Right renal cortex interstitium (tissue), 3 donors: ENCODE measurements around the gene LRRC71. TPM values are rescaled to one million over a fixed set of nuclear protein-coding genes. Genes with fewer than 3 reads are reported as not detected.
A peak's percentile ranks its signal among the peaks of the same experiment; 100 is the strongest.

Experiments
- DNase-seq, 3 donors: peaks; one replicate each; pipeline ENCODE4 v3.0.0-alpha.2; 2013; ENCODE audit warnings: low read depth in 3 of 3, low spot score in 2 of 3
- polyA plus RNA-seq, 3 donors: library from polyadenylated mRNA; unstranded; fragments of 120-200 nt; gene quantifications; one replicate each; pipeline ENCODE4 v1.2.1, GENCODE V29; 2013; ENCODE audit not compliant: insufficient read length in 3 of 3

LRRC71 gene
- polyA plus RNA-seq, result under 1 TPM; 0.26 to 0.40 (median 0.35) TPM

DNA sequence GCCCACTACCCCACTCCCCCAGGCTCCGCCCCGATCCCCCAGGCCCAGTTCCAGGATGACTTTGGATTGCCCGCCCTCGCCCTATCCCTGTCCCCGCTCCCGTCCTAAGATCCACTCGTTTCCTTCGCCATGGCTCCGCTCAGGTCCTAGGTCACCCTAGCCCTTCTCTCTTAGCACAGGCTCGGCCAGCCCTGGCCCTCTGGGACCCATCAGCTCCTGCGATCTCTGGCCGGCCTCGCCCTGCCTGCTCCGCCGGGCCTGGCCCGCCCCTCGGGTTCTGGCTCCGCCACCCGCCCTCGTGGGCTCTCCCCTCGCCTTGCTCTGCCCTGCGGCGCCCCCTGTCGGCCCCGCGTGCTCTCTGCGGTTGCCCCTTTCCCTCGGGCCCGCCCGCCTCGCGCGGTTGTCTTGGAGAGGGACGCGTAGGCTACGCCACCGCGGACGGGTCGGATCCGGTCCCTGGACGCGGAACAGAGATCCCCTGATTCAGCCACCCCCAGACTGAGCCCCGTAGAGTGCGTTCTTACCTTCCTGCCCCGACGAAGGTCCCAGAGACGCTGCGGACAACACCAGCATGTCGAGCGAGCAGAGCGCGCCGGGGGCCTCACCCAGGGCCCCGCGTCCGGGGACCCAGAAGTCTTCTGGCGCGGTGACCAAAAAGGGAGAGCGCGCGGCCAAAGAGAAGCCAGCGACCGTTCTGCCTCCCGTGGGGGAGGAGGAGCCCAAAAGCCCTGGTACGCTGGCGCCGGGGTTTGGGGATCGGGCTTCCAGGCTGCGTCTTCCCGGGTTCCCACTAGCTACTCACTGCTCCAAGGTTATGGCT lies at the start of gene LRRC71:
Gene LRRC71, plus strand, starts transcription at position 400 of the 820 bp plus-strand sequence. Its CDS starts 172 bp downstream, at position 572.
- DNase-seq, result peak in 2 of 3 donors; percentile 59 to 72

DNA sequence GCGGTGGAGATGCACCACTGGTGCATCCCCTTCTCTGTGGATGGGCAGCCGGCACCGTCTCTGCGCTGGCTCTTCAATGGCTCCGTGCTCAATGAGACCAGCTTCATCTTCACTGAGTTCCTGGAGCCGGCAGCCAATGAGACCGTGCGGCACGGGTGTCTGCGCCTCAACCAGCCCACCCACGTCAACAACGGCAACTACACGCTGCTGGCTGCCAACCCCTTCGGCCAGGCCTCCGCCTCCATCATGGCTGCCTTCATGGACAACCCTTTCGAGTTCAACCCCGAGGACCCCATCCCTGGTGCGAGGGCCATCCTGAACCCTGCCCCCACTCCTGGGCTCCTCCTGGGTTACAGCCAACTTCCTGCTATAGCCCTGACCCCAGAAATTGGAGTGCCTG lies 46.8 kb upstream of the LRRC71 start:
- DNase-seq, result no peak

DNA sequence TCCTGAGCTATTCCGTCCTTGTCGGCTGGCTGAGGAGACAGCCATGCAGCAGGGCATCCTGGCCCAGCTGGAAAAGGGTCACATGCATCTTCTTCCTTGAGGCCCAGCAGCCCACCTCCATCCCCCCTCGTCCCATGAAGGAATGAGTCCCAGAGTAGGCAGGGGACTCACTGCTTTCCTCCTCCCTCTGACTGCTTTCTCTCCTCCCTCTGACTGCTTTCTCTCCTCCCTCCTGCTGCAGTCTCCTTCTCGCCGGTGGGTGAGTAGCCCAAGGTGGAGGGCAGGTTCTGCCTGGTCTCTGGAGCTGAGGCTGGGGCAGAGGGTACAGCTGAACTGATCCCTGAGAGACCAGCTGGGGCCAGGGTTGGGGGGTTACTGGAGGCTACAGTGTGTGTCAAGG lies 46.3 kb upstream of the LRRC71 start:
- DNase-seq, result no peak

DNA sequence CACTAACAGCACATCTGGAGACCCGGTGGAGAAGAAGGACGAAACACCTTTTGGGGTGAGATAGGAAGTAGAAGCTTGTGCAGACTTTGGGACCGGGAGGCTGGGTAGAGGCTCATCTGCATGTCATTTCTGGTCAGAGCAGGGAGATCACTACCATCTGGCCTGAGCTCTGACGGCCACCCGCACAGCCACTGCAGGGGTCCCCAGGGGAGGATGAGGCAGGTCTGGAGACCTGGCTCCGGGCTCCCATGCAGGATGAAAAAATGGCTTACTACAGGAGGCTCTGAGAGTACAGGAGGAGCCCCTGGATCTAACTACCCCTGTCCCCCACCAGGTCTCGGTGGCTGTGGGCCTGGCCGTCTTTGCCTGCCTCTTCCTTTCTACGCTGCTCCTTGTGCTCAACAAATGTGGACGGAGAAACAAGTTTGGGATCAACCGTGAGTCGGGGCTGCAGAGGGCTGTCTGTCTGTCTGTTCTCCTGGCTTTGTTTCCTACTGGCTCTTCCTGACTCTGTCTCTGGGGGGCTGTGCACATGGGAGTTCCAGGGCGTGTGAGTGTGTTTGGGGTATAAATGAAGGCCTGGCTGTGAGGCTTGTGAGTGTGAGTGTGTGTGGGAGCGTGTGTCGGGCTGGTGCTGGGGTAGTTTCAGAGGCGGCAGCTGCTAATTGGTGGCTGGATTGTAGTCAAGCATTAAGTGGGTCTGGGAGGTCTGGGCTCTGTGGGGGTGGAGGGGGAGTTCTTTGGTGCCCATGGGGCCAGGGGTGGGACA lies 45.7 kb upstream of the LRRC71 start:
- no peak for DNase-seq

DNA sequence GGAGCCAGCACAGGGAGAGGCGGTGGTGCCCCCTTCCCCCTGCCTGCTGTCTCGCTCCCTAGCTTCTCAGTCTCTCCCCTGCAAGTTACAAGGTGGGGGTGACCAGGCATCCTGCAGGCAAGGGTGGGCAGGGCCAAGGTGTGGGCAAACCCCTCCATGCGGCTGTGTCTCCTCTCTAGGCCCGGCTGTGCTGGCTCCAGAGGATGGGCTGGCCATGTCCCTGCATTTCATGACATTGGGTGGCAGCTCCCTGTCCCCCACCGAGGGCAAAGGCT lies 45.2 kb upstream of the LRRC71 start:
- no peak for DNase-seq

DNA sequence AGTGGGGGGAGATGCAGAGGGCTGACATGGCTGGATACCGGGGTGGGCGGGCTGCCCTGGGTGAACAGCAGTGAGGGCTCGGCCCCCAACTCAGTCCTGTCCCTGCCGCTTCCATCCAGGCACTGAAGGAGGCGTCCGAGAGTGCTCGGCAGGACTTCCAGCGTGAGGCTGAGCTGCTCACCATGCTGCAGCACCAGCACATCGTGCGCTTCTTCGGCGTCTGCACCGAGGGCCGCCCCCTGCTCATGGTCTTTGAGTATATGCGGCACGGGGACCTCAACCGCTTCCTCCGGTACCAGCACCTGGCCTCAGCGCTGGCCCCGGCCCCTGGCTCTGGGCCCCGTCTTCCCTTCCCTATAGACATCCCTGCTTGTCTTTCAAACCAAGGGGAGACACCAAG lies 44.2 kb upstream of the LRRC71 start:
- no peak for DNase-seq

DNA sequence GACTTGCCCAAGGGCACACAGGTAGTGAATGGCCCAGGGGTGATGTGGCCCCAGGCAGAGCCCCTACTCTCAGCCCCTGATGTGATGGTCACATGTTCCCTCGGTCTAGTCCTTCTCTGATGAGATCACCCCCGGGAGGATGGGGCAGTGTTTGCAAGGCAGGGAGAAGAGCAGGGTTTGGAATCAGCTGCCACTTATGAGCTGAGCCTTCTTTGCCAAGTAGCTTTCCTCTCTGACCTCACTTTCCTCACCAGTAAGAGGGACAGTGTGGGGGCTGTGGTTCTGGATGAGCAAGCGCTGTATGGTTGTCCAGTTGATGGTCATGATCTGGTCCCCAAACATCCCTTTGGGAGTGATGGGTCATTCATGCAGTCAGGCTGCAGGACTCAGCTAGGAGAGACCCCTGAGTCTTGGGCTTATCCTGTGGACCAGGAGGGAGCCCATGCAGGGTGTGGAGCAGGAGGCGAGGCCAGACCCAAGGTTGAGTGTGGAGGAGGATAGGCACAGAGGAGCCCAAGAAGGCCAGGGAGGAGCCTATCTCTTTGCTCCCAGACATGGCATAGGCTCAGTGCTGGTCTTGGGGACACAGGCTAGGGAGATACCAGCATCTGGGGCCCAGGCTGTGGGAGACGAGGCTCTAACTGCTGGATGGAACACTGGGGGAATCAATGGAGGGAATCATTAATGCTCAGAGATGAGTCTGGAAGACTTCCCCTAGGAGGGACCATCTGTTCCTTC lies 42.8 kb upstream of the LRRC71 start:
- no peak for DNase-seq

DNA sequence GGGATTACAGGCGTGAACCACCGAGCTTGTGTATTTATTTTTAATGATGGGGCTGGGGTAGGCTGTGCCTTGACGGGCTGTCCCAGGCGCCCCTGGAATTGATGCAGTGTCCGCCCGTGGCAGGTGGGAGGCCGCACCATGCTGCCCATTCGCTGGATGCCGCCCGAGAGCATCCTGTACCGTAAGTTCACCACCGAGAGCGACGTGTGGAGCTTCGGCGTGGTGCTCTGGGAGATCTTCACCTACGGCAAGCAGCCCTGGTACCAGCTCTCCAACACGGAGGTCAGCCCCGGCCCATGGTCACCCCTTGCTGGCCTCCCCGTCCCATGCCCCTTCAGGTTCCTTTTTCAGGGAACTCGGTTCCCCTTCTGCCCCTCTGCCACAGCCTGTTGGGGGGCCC lies 40.6 kb upstream of the LRRC71 start:
- DNase-seq, result no peak

DNA sequence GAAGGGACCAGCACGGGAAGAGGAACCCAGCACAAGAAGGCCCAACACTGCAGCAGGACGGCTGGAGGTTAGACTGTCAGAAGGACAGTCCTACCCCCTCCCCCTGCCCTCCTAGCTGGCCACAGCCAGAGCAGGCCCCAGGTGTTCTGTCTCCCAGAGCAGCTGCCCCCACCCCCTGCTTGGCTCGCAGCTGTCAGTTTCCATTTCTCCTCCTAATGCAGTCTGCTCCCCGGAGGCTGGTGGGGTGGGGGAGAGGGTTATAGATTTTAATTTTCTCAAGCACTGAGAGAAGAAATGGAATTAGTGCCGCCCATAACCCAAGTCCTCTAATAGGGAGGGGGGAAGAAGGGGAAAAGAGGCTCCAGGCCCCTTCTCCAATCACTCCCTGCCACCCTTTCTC lies 40.0 kb upstream of the LRRC71 start:
- no peak for DNase-seq

DNA sequence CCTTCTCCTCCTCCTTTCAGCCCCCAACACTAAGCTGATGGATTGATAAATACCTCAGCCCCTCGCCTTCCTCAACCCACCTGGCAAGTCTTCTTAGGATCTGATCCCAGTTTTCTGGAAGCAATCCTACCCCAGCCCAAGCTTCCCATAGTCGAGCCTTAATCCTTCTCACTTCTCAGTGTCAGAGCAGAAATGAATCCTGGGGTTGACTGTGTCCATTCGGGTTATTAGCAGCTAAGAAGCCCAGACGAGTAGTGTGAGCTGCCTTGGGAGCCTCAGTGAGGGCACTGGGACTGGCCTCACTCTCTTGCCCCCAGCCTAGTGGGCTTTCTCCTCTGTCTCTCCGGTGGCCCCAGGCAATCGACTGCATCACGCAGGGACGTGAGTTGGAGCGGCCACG lies 39.3 kb upstream of the LRRC71 start:
- no peak for DNase-seq

DNA sequence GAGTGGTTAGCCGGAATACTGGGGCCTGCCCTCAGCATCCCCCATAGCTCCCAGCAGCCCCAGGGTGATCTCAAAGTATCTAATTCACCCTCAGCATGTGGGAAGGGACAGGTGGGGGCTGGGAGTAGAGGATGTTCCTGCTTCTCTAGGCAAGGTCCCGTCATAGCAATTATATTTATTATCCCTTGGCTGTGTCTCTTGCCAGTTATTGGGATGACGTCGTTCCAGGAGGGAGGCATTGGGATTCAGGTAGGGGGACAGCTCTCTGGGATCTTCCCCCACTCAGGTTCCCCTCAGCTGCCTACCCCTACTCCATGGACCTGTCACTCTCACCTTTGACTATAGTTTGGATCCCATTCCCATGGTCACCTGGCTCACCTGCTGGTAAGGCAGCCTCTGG lies 38.8 kb upstream of the LRRC71 start:
- DNase-seq, result no peak

DNA sequence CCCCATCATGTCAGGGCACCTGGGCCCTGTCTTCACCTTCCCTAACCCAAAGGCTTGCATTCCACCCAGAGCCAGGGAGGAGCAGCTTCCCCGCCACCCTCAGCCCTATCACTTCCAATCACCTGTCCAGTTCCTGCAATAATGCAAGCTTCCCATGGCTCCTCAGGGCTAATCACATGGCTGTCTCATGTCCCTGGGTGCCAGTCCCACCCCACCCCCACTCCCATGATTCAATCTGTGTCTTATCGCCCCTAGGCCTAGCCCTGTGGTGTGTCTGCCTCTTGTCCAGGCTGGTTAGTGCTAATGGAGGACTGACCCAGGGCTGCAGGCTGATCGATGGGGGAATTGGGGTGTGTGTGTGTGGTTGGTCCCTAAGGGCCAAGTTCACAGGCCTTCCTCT lies 37.9 kb upstream of the LRRC71 start:
- no peak for DNase-seq

DNA sequence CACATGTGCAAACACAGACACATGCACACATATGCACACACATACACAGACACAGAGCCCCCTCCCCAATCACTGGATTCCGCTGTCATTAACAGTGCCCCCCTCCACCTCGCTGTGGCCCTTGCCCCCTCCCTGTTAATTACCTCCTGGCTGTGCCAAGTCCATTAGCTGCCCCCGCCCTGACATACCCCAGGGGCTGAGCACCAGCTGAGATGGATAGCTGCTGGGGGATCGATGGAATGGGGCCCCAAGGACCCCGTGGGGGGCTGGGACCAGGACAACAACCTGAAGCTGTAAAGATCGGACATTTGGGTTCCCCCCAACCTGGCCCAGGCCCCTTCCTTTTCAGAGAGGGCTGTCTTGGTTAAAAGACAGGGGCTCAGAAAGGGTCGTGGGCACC lies 36.5 kb upstream of the LRRC71 start:
- DNase-seq, result no peak

DNA sequence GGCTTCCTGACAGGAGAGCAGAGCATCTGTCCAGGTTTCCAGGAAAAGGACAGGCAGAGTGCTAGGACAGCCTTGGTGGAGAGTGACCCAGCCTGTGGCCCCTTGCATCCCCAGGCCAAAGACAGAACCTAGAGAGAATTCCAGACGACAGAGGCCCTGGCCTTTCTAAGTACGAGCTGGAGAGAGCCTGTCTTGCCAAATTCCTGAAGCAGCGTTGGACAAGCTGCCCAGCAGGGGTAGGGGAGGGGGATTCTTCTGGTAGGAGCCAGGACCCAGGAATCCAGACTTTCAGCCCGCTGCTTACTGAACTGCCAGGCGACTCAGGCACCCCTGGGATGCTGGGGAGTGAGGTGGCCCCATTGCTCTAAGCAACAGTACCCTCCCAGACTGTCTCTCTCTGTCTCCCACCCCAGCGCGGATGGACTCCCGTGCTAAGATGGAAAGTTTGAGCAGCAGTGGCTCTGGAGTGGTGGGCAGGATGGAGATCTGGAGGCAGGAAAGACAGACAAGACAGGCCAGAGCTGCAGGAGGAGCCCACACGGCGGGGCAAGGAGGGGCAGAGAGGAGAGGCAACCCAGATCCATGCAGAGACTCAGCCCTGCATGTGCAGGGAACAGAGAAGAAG lies 35.8 kb upstream of the LRRC71 start:
- DNase-seq, result no peak

DNA sequence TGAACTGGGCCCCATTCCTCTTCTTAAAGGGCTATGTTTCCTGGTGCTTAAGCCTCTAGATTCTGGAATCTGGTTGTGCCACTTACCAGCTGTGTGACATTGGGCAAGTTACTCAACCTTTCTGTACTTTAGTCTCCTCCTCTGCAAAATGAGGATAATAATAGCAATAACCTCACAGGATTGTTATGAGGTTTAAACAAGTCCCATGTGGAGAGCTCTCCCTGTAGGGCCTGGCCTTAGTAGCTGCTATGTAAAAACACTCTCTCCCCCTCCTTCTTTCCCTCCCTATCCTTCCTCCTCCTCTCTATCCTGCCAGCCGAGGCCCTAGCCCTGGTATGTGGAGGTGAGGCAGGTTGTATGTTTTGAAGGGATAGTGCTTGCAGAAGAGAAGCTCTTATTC lies 35.1 kb upstream of the LRRC71 start:
- DNase-seq, result no peak

DNA sequence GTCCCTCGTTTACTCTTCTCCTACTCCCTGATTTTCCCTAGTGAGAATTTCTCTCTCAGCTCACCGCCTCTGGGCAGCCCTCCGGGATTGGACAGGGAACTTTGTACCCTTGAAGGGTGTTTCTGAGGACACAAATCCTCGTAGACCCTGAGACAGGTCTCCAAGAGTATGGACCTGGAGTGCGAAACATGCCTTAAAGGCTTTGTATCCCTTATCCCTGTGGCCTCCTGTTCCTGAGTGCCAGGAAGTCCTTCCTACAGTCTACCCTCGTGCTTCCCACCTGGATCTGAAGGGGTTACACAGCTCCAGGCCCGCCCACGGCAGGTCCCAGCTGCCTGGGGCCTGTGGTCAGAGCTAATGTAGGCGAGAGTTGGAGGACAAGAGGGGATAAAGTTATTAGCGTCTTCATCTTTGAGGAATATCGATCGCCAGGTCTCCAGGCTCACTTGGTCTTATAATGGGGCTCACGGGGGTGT lies 34.5 kb upstream of the LRRC71 start:
- no peak for DNase-seq

DNA sequence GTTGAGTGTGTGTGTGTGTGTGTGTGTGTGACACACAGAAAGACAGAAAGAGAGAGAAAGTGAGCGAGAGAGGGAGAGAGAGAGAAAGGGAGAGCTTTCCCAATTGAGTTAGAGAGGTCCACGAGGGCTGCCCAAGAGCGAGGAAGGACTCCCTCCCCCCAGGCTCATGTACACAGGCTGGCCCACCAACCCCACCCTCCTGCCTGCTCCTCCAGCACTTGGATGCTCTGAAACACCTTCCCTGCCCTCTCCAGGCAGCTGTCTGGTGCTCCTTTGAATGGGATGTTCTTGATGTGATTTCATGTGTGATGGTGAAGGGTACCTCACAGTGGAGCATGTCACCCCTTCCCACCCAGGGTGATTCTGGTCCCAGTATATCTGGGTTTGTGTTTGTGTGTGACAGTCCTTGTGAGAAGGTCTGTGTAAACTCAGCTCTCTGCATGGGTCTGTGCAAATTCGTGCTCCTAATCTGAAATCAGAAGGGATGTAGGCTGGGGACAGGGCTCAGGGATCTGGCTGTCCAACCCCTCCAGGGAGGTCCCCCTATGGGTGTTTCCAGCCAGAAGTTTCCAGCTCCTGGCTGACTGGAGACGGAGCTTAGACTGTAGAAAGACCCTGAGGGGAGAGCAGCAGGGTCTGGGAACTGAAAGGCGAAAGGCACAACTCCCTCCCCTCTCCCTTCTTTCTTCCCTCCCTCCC lies 33.7 kb upstream of the LRRC71 start:
- DNase-seq, result no peak

DNA sequence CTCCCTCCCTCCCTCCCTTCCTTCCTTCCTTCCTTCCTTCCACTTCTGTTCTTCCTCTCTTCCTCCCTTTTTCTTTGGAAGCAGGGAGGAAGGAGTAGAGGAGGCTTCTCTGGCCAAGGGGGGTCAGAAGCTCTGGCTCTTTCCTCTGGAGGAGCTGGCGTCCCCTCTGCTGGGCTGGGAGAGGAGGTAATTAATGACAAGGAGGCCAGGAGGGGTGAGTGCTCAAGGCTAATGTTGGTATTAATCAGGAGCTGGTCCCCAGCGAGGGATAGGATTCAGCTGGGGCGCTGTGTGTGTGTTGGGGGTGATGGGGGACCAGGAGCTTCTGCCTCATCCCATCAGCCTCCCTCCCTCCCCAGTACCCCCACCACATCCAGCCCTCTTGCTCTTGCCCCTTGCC lies 33.1 kb upstream of the LRRC71 start:
- no peak for DNase-seq

DNA sequence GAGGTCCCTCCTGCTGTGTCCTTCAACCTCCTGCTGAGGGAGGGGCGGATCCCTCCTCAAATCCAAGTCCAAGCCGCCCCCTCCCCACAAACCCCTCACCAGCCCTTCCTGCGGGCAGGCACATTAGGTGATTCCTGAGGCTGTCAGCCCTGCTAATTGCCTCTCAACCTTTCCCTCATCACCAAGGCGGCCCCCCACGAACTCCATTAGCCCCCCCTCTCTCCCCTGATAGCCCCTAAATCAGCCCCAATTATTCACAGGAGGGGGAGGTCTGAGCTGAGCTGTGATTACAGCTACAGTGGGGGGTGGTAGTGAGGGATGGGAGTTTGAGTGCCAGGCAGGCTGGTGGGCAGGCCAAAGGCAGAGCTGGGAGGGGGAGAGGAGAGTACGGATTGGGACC lies 32.7 kb upstream of the LRRC71 start:
- DNase-seq, result no peak

DNA sequence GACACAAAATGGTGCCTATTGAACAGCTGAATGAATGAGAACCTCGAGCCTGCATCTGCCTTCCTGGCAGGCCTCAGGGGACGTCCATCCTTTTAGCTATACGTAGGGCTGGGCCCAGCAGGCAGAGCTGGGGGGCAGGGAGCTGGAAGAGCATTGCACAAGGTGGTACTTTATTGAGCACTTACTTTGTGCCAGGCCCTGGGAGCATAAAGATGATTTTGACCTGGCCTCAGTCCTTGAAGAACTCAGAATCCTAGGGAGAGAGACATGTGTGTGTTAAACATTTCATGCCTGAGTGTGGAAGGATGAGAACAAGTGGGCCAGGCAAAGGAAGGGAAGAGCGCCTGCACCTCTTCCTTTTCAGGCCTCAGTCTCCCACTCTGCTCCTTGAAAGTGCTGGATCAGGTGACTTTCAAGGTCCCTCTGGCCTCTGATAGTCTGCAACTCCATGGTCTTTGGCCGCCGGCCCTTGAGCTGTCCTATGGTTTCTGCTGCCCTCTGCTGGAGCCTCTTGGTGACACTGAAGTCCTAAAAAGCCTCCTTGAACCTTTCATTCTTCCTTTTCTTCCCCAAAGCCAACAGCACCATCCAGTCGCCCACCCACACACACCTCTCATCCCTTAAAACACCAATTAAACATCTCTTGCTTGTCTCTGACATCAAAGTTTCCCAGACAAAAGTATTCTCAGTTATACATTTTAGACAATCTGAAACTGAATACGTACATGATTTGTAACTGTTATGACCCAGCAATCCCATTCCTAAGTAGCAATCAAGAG lies 30.4 kb upstream of the LRRC71 start:
- peak in 2 of 3 donors; percentile 59 to 72 for DNase-seq
